Spinal cord (tissue), 10 donors: ENCODE data around the gene CNDP2. TPM values are rescaled to one million over a fixed set of nuclear protein-coding genes. Genes with fewer than 3 reads are reported as not detected.

Experiments used
- DNase-seq, 6 donors: peaks; one replicate each; pipeline versions ENCODE4 v3.0.0 to v3.0.0-alpha.2; 2013 to 2015; ENCODE audit warnings: low spot score in 6 of 6, low read depth in 4 of 6
- H3K27ac ChIP-seq: one replicate; pipeline ENCODE4 v1.5.1; 2013; ENCODE audit warnings: low read depth, low read length, control low read depth
- H3K27me3 ChIP-seq: one replicate; pipeline ENCODE4 v1.6.1; 2013; ENCODE audit warnings: low read length; ENCODE audit not compliant: control insufficient read depth, insufficient read depth
- H3K36me3 ChIP-seq: one replicate; pipeline ENCODE4 v1.6.1; 2013; ENCODE audit warnings: low read length; ENCODE audit not compliant: control insufficient read depth, insufficient read depth
- H3K4me1 ChIP-seq: one replicate; pipeline ENCODE4 v1.6.1; 2013; ENCODE audit warnings: low read length; ENCODE audit not compliant: control insufficient read depth, insufficient read depth
- H3K4me3 ChIP-seq: one replicate; pipeline ENCODE4 v1.5.1; 2013; ENCODE audit warnings: low read depth, low read length, control low read depth
- H3K9me3 ChIP-seq: one replicate; pipeline ENCODE4 v1.6.1; 2013; ENCODE audit warnings: low read length; ENCODE audit not compliant: control insufficient read depth, insufficient read depth
- WGBS: methylation state at CpG from one replicate; pipeline ENCODE4 v1.1.5; 2013; ENCODE audit warnings: missing lambda C conversion rate; ENCODE audit not compliant: insufficient coverage; 5-methylcytosine and 5-hydroxymethylcytosine counted together
- polyA plus RNA-seq, 2 donors: library from polyadenylated mRNA; unstranded; fragments of 120-200 nt; gene quantifications; one replicate each; pipeline ENCODE4 v1.2.1, GENCODE V29; 2013; ENCODE audit not compliant: insufficient read length in 2 of 2
- total RNA-seq, 2 donors: library from RNA; depleted of rRNA in 1 of 2; stranded (reverse); fragments of 120-200 nt in 1 of 2; fragments of >200 nt in 1 of 2; gene quantifications; one replicate each; pipeline versions ENCODE4 v1.2.3 to v1.2.4, GENCODE V29; 2013 to 2014
- donor health status: healthy.

The CNDP2 gene
- total and polyA plus RNA-seq, 4 donors, result 66.4 to 135 (median 98.4) TPM

DNA sequence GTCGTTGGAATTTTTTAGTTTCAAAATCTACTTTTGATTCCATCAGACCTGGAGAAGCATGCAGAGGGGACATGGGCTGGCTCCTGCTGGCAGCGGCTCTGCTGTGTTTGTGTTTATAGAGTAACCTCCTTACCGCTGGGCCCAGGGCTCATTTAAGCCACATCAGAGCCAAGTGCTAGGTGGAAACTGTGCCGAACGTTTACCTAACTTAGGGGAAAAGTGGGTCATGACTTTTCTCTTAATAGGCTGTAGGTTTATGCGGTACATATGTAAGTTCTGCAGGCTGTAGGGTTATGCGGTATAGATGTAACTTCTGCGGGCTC is 17.7 kb downstream of the CNDP2 start:
- H3K4me1 ChIP-seq, result peaks cover 12% of the 10 kb centered on the region
- H3K27me3 ChIP-seq, result no peaks in the 10 kb centered on the region
- H3K9me3 ChIP-seq, result no peaks in the 10 kb centered on the region
- 85% methylated on average over 8 of the region's 8 CpGs for WGBS
- peaks cover 89% of the 10 kb centered on the region for H3K36me3 ChIP-seq
- no peak overlapping the region for H3K27ac ChIP-seq
- no peak overlapping the region for H3K4me3 ChIP-seq
- DNase-seq, result no peak

GRCh38 chr18:74514860-74515495 is 18.8 kb downstream of the CNDP2 start:
- DNase-seq, result no peak
- H3K4me1 ChIP-seq, result peaks cover 12% of the 10 kb centered on the region
- WGBS, result 95% methylated on average over 17 of the region's 18 CpGs
- H3K27ac ChIP-seq, result no peak overlapping the region
- no peaks in the 10 kb centered on the region for H3K27me3 ChIP-seq
- peaks cover 90% of the 10 kb centered on the region for H3K36me3 ChIP-seq
- no peak overlapping the region for H3K4me3 ChIP-seq
- H3K9me3 ChIP-seq, result no peaks in the 10 kb centered on the region

- no peak for DNase-seq
- peaks cover 12% of the 10 kb centered on the region for H3K4me1 ChIP-seq
- WGBS, result 94% methylated on average over 13 of the region's 13 CpGs
- no peaks in the 10 kb centered on the region for H3K27me3 ChIP-seq
- peaks cover 90% of the 10 kb centered on the region for H3K36me3 ChIP-seq
- H3K27ac ChIP-seq, result no peak overlapping the region
- H3K4me3 ChIP-seq, result no peak overlapping the region
- no peaks in the 10 kb centered on the region for H3K9me3 ChIP-seq
These were observed 19.6 kb downstream of the CNDP2 start for GRCh38 chr18:74515620-74516231.

GRCh38 chr18:74516271-74517235 is 20.4 kb downstream of the CNDP2 start:
- Histone ChIP-seq H3K4me1 (peaks cover 12% of the 10 kb centered on the region), H3K27ac (no peak overlapping the region), H3K27me3 (no peaks in the 10 kb centered on the region), H3K9me3 (no peaks in the 10 kb centered on the region), H3K4me3 (no peak overlapping the region), H3K36me3 (peaks cover 88% of the 10 kb centered on the region)
- WGBS, result 96% methylated on average over 33 of the region's 35 CpGs
- no peak for DNase-seq

- Histone ChIP-seq H3K27me3 (no peaks in the 10 kb centered on the region), H3K36me3 (peaks cover 84% of the 10 kb centered on the region), H3K4me1 (peaks cover 8% of the 10 kb centered on the region), H3K9me3 (no peaks in the 10 kb centered on the region), H3K27ac (no peak overlapping the region), H3K4me3 (no peak overlapping the region)
- WGBS, result 96% methylated on average over 15 of the region's 15 CpGs
- DNase-seq, result no peak
These were observed 21.1 kb downstream of the CNDP2 start for GRCh38 chr18:74517236-74517630.

DNA sequence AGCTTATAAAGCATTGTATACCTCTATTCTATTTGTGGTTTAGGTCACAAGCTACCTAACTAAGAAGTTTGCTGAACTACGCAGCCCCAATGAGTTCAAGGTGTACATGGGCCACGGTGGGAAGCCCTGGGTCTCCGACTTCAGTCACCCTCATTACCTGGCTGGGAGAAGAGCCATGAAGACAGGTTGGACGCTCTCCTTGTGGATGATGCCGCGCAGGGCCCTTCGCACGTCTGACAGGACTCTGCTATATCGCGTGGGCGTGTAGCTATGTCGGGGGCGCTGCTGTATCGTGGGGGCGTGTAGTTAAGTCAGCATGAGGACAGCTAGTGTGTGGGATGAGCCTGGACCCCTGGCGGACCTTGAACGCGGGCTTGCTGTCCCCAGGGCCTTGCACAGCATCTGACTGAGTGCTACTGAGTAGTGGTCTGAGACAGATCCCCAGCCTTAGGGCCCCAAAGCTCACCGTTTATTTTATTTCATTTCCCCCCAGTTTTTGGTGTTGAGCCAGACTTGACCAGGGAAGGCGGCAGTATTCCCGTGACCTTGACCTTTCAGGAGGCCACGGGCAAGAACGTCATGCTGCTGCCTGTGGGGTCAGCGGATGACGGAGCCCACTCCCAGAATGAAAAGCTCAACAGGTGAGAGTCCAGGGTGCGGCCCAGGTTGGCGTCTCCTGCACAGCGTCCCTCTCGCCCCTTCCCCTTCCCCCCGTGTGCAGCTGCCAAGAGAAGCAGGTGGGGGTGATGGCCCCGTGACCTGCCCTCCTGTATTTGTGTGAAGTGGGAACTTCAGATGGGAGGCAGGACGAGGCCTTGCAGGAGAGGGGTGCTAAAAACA is 22.5 kb downstream of the CNDP2 start:
- no peaks in the 10 kb centered on the region for H3K4me1 ChIP-seq
- no peak for DNase-seq
- no peak overlapping the region for H3K4me3 ChIP-seq
- 87% methylated on average over 26 of the region's 32 CpGs for WGBS
- peaks cover 76% of the 10 kb centered on the region for H3K36me3 ChIP-seq
- H3K9me3 ChIP-seq, result no peaks in the 10 kb centered on the region
- H3K27me3 ChIP-seq, result no peaks in the 10 kb centered on the region
- no peak overlapping the region for H3K27ac ChIP-seq

- no peaks in the 10 kb centered on the region for H3K27me3 ChIP-seq
- peaks cover 4% of the 10 kb centered on the region for H3K4me1 ChIP-seq
- no peak overlapping the region for H3K4me3 ChIP-seq
- no peak for DNase-seq
- no peak overlapping the region for H3K27ac ChIP-seq
- no peaks in the 10 kb centered on the region for H3K9me3 ChIP-seq
- 95% methylated on average over 17 of the region's 18 CpGs for WGBS
- H3K36me3 ChIP-seq, result peaks cover 76% of the 10 kb centered on the region
These were observed 23.3 kb downstream of the CNDP2 start for GRCh38 chr18:74519320-74520095.

GRCh38 chr18:74520096-74520833 is 24.1 kb downstream of the CNDP2 start:
- no peak for DNase-seq
- Histone ChIP-seq H3K36me3 (peaks cover 69% of the 10 kb centered on the region), H3K27ac (no peak overlapping the region), H3K4me3 (no peak overlapping the region), H3K9me3 (no peaks in the 10 kb centered on the region), H3K4me1 (peaks cover 4% of the 10 kb centered on the region), H3K27me3 (no peaks in the 10 kb centered on the region)
- 87% methylated on average over 14 of the region's 14 CpGs for WGBS
